ENCODE measurements around the gene WNT7B.

The WNT7B gene

DNA sequence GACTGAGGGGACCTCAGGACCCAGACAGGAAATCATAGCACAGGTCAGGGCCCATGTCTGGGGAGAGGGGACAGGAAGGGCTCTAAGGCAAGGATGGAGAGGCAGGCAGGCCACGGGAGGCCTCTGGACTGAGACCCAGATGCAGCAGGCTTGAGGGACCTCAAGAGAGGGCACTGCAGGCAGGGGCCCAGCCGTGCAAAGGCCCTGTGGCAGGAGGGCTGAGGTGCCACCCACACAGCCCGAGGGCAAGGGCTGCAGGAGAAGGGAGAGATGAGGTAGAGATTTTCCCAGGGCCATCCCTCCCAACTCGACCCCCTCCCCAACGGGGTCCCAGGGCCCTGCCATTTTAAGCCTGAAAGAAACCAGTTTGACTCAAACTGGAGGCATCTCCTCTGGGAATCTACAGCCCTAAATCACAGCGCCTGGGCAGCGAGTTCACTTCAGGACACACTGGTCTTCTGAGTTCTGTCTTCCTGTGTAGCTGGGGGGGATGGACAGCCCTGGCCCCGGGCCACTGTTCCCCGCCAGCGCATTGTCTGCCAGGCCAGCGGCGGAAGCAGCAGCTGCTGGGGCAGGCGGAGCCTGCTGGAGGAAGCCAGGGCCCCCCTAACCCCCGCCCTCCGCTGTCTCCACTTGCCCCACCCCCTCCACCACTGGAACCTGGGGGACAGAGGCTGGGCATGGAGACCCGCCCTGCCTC, 20.3 kb upstream of the WNT7B start:
- no peak for DNase-seq (ENCODE audit: low read depth in 2 of 3, low spot score in 1 of 3)

DNA sequence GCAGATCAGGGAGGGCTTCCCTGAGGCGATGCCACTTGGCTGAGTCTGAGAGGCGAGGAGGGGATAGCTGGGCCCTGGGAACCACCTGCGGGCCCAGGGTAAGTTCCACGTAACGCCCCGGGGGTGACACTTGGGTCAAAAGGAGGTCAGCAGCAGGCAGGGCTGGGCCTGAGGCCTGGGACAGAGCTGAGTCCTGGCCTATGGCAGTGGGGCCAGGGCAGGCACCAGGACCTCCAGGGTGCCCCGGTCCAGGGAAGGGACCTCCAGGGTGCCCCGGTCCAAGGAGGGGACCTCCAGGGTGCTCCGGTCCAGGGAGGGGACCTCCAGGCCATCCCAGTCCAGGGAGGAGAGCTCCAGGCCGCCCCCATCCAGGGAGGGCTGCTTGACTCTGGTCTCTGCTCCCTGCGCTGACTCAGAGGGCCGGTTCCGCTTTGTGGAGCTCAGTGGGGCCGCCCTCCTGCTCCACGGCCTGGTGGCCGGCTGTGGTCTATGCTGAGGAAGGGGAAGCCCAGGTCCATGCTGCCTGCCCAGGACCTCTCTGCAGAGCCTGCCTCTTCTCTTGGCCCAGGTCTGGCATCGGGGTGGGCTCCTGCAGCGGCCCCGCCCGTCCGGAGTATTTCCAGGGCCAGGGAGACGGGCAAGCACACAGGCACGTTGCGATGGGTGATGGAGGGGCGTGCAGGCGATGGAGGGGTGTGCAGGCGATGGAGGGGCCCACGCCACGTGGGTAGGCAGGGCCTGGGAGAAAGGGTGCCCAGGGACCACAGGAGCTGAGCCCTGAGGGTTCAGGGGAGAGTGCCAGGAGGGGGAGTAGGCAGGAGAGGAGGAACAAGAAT, 19.5 kb upstream of the WNT7B start:
- no peak for DNase-seq (ENCODE audit: low read depth in 2 of 3, low spot score in 1 of 3)

DNA sequence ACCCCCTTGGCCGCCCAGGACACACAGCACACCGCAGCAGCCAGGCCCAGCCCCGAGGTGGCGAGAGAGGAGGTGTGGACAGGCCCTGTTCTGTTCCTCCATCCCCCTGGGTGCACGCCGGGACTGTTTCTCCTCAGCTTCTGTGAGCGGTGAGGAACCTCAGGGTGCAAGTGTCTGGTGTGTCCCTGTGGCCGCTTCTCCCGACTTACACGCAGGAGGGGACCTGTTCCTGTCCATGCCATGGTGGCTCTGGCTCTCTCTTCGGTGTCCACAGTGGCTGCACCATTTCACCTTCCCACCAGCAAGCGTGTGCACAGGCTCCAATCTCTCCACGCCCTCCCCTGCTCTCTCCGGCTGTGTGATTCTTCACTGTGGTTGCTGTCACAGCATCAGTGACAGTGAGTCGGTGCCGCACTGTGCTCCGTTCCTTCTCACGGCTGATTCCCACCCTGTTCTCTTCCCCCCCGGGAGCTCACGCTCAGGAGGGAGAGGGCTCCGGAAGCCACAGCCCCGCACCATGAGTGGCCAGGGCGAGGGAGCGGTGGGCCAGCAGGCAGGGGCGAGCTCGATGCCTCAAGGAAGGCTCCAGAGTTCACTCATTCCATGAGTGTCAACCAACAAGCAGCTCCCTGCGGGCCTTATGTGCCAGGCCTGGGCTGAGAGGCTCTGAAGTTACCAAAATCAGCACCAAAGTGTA, 18.6 kb upstream of the WNT7B start:
- DNase-seq (ENCODE audit: low read depth in 2 of 3, low spot score in 1 of 3): no peak

DNA sequence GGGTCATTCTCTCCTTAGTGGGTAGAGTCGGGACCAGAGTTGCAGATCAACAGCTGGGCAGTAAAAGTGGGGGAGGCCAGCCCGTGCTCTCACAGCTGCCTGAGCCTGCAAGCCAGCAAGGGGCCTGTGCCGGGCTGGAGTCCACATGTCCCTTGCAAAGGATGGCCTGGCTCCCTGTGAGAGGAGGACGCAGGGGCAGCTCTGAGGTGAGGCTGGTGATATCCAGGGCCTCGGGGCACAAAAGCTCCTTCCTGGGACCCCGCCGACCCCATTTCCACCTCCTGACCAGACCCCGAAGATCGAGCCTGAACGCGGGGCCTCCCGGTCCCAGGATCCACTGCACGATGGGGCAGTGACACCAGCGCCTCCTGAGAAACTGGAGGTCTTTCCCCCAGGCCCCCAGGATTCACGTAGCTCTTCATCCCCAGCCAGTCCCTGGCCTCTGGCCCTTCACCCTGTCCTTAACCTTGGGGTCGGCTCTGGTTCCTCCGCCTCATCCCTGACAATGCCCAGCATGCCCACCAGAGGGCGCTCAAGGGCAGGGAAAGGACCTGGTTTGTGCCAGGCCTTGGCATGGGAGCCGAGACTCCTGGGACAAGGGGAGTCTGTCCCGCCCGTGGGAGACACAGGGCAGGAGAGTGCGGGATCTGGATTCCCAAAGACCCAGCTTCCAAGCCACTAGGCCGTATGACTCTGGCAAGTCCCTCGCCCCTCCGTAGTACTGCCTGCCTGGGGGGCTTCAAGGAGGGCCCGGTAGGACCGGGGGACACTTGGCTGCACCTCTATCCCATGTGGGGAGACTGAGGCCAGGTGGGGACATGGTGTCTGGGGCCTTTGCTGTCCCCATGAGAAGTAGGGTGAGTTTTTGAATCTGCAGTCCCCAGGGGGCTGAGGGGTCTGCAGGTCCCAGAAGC, 17.8 kb upstream of the WNT7B start:
- DNase-seq (ENCODE audit: low read depth in 2 of 3, low spot score in 1 of 3): peak; percentile 64 to 86 (median 73)

DNA sequence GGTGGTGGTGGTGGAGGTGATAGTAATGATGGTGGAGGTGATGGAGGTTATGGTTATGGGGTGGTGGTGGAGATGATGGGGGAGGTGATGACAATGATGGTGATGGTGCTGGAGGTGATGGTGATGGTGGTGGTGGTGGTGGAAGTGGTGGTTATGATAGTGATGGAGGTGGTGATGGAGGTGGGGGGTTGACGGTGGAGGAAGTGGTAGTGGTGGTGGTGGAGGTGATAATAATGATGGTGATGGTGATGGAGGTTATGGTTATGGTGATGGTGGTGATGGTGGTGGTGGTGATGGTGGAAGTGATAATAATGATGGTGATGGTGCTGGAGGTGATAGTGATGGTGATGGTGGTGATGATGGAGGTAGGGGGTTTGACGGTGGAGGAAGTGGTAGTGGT, 16.9 kb upstream of the WNT7B start:
- DNase-seq (ENCODE audit: low read depth in 2 of 3, low spot score in 1 of 3): no peak

DNA sequence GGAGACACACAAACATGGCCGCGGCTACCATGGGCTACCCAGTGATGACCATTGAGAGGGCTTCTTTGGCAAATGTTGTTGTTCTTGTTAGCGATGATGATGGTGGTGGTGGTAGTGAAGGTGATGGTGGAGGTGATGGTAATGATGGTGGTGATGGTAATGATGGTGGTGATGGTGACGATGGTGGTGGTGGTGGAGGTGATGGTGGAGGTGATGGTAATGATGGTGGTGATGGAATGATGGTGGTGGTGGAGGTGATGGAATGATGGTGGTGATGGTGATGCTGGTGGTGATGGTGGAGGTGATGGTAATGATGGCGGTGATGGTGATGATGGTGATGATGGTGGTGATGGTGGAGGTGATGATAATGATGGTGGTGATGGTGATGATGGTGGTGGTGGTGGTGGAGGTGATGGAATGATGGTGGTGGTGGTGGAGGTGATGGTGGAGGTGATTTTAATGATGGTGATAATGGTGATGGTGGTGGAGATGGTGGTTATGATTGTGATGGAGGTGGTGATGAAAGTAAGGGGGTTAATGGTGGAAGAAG, 16.3 kb upstream of the WNT7B start:
- no peak for DNase-seq (ENCODE audit: low read depth in 2 of 3, low spot score in 1 of 3)

DNA sequence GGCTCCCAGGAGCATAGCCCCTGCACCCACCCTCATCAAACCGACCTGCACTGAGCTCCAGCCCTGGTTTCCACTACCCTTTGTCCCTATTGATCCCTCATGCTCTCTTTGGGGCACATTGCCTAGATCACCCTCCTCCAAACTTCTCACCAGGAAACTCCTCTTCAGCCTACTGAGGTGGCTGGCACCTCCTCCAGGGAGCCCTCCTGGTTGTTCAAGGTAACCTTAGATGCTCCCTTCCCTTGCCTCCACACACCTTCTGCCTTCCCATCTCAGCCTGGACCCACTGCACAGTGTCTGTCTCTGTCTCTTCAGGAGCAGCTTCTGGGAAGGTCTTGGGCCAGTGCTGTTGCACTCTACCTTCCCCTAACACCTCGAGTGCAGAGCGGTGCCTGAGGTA, 15.8 kb upstream of the WNT7B start:
- no peak for DNase-seq (ENCODE audit: low read depth in 2 of 3, low spot score in 1 of 3)

DNA sequence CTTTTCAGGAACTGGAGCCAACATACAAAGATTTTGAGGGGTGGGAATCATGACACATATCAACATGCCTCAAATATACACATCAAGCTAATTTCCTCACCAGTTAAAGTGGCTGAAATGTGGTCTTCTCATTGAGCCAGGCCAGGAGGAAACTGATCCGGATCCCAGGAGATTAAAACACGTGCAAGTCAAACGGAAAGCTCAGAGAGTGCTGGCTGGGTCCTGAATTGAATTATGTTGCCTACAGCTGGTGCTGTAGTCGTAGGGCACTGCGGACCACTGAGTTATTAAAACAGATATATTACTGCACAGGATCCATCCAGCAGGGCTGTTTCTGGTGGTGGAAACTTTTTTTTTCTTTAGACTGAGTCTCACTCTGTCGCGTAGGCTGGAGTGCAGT, 14.1 kb upstream of the WNT7B start:
- no peak for DNase-seq (ENCODE audit: low read depth in 2 of 3, low spot score in 1 of 3)

DNA sequence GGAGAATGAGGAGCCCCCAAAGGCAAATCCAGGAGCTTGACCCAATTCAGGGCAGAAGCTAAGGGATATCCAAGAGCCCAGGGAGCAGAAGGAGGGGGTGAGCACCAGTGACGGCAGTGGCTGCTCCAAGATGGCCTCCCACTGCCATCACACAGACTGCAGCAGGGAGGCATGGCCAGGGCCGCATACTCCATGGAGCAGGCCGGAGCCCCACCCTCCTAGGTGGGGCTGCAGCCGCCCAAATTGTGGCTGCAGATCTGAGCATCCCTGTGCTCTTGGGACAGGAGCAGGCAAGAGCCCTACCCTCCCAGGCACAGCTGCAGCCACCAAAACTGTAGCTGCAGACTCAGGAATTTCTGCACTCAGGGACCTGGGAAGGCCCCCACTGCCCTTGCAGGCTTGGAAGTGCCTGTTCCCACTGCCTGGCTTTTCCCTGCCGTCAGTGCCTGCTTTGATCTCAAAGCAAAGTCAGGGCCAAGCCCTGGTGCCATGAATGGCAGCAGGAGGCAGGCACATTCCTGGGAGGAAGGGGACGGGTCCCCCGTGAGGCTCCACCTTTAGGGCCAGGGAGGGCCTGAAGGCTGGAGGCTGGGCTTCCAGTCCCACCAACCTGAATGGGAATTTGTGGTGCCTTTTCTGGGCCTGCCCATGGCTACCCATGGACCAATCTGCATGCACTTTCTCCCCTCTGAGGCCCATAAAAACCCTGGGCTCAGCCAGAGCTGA, 10.3 kb upstream of the WNT7B start:
- no peak for DNase-seq (ENCODE audit: low read depth in 2 of 3, low spot score in 1 of 3)

DNA sequence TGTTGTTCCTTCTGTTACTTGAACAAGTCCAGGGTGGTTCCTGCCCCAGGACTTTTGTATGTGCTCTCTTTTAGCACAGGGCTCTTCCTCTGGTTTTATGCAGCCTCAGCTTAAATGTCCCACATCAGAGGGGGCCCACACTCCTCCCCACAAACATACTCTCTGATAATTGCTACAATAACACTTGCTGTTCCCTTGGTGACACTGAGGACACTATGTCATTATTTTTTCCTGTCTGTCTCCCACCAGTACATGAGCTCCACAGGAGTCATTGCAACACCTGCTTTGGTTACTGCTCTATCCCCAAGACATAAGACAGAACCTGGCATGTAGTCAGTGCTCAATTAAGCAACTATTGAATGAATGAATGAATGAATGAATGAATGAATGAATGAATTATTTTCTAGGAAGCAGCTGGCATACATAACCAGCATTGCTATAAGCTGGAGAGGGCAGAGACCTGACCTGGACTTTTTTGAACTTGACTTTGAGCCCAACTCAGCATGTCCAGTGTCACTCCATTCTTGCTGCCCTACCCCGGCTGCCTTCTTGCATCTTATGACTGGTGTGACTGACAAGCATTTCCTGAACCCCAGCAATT, 7.5 kb upstream of the WNT7B start:
- DNase-seq (ENCODE audit: low read depth in 2 of 3, low spot score in 1 of 3): no peak

DNA sequence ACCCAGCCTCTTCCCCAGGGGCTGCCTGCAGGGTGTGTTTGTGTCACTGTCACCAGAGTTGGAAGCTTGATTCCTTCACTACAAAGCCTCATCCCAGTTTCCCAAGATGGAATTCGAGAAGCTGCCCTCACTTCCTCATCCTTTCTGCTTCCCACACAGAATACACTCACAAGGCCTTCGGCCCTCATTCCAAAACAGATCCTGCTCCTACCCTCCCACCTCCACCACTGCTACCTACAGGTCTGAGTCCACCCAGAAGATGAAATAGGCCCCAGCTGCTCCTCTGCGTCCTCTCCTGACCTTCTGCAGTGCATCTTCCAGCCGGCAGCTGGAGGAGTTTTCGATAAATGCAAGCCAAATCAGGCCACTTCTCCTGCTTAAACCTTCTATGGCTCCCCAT, 6.8 kb upstream of the WNT7B start:
- no peak for DNase-seq (ENCODE audit: low read depth in 2 of 3, low spot score in 1 of 3)

DNA sequence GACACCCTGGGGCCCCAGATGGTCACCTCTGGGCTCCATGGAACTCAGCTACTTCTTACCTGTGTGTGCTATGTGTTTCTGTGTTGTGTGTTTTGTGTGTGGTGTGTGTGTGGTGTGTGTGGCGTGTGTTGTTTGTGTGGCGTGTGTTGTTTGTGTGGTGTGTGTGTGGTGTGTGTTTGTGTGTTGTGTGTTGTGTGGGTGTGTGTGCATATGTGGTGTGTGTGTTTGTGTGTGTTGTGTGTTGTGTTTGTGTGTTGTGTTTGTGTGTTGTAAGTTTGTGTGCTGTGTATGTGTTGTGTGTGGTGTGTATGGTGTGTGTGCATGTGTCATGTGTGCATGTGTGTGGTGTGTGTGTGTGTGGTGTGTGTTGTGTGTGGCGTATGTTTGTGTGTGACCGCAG, 3.8 kb upstream of the WNT7B start:
- DNase-seq (ENCODE audit: low read depth in 2 of 3, low spot score in 1 of 3): no peak

DNA sequence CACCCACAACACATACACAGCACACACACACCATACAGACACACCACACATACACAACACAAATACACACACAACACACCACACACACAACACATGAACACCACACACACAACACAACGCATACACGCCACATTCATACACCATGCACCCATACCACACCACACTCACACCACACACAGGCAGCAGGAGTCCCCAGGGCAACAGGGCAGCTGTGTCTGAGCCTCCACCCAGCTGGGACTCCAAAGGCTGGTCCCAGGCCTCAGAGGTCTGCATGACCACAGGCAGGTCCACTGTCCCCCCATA, 3.3 kb upstream of the WNT7B start:
- no peak for DNase-seq (ENCODE audit: low read depth in 2 of 3, low spot score in 1 of 3)

DNA sequence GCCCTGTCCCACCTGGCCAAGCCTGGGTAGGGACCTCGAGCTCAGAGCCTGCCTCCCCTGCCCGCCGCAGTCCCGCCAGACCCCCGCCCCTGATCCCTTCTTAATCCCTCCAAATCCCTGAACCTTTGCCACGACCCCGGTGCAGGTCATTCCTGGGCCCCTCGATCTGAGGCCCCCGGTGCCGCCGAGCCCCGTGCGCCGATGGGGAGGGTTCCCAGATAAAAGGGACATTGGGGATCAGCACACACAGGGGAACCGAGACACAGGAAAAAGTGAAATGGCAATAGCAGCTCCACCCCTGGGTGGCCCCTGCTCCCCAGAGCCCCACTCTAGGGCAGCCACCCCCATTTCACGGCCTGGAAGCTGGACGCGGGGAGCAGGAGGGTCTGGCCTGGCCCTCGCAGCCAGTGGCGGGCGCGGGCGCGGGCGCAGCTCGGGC, 1.3 kb upstream of the WNT7B start:
- no peak for DNase-seq (ENCODE audit: low read depth in 2 of 3, low spot score in 1 of 3)

DNA sequence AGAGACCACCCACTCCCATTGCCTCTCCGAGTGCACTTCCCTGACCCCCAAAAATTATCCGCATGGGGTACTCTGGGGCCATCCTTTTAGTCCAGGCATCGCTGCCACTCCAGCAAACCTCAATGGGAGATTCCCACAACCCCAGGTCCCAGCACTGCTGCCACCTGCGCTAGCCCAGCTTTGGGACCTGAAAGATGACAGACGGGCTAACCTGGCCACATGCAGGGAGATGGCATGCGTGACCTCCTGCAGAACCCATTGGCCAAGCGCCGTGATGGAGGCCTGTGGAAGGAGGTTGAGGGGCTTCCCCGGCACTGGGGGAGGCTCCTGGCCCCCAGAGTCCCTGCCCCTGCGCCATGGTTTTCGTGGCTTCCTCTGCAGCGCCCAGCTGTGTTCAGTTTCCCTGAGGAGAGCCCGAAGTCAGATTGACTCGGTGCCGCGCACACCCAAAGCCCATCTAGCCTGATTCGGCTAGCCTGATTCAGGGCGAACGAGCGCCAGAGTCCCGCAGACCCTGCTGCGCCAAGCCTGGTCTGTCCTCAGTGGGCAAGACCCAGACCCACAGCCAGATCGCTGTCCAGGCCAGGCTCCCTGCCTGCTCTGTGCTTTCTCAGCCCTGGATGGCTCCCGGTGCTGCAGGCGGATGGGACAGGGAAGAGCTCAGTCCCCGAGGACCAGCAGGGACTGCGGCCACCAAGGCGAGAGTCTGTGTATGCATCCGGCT, 751 bp upstream of the WNT7B start:
- no peak for DNase-seq (ENCODE audit: low read depth in 2 of 3, low spot score in 1 of 3)

DNA sequence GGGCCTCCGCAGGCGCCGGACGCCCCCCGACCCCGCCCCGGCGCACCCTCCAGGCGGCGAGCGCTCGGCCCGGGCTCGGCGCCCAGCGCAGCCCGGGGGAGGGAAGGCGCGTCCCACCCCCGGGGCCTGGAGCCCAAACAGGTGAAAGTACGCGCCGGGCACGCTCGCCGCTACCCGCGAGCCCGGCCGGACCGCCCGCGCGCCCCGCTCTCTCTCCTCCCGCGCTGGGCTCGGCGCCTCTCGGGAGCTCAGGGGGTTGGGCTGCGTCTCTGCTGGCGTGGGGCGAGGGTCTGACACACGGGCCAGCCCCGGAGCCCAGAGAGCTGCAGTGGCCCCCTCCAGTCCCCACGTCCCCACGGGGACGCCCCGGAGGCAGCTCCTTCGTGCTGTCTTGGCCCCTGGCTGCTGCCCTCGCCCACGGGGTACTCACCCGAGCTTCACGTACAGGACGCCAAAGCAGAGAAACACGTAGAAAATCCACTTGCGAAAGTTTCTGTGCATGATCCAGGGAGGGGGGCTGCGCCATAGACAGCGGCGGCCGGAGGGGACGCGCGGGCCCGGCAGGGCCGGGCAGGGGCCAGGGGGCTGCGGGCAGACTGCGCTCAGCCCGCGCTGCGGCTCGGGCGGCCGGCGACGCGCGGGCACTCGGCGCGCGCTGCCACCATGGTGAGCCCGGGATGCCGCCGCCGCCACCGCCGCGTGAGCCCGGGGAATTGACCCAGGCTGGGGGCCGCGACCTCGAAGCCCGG, 534 bp downstream of the WNT7B start:
- DNase-seq (ENCODE audit: low read depth in 2 of 3, low spot score in 1 of 3): no peak

DNA sequence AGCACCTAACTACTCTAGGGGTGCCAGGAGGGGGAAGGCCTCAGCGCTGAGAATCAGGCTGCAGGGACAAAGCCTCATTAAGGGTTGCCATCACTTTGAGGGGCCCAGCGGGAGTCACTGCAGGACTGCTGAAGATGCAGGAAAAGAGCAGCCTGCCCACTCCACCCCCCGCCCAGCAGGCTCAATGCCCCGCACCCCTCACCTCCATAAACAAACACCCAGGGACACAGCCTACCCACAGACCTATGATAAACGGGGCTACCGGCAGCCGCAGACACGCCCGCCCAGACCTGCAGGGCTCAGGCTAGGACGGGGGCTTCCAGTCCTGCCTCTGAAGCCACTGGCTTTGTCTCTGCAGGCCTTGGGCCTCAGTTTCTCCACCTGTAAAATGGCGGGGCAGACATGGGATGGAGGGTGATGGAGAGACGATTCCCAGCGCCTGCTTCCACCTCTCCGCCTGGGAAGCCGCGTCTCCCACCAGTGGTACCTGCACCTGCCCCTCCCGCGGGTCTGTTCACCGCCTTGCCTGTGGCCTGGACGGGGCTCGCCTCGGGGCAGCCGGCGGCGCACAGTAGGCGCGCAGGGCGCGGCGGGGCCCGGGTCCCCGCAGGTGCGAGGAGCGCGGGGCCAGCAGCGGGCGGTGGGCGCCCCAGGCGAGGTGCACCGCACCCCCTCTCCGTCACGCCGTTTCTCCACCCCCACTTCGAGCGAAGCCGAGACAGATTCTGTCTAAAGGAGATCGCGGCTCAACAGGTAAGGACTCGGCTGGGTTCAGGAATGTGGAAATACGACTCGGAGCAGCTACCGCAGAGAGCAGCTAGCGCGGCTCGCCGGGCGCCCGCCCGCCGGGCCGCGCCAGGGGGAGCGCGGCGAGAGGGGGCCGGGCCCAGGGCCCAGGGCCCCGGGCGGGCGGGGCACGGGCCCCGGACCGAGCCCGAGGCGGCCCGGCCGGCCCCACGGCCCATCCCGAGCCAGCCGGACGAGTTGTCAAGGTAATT, 1.5 kb downstream of the WNT7B start:
- DNase-seq (ENCODE audit: low read depth in 2 of 3, low spot score in 1 of 3): no peak

All from stimulated activated CD4-positive, alpha-beta T cell treated with anti-CD3 and anti-CD28 coated beads, Interleukin-12 subunit alpha, Interleukin-12 subunit beta, amount 100 ng/mL, for 48 hours (primary cell).